Activated naive CD4-positive, alpha-beta T cell treated with anti-CD3 and anti-CD28 coated beads, Interleukin-2, amount 50 U/mL, for 72 hours (primary cell): ENCODE measurements around the gene TNFAIP6. TPM values are rescaled to one million over a fixed set of nuclear protein-coding genes. Genes with fewer than 3 reads are reported as not detected.

Experiments
- total RNA-seq, 2 donors: library from RNA; stranded (reverse); gene quantifications; one replicate each; pipeline ENCODE4 v1.2.3, GENCODE V29; 2022

Gene TNFAIP6
- total RNA-seq, 2 donors from 2014 or later: not detected

Other genes starting within 250 kb of the TNFAIP6 start
- 1 to 10 TPM; 2.4 to 5.0 TPM for gene RBM43, start 95.7 kb upstream of the TNFAIP6 start, total RNA-seq
- gene NMI, start 67.9 kb upstream of the TNFAIP6 start, total RNA-seq: 10 to 100 TPM; 21.9 to 25.1 TPM
- gene RIF1, start 52.3 kb downstream of the TNFAIP6 start, total RNA-seq: 10 to 100 TPM; 62.2 to 72.4 TPM